PC-9 (cell line): Measurements from ENCODE around the gene GNRHR. TPM values are rescaled to one million over a fixed set of nuclear protein-coding genes. Genes with fewer than 3 reads are reported as not detected.

Experiments
- BruUV-seq: library from RNA; stranded (reverse); fragments of 400-500 nt; replicated peaks from 2 replicates; lab custom pipeline; 2021; lab: Mats Ljungman, UMichigan
- CTCF ChIA-PET: fragments of 300-600 bp; sonication (Branson Sonifier 250); formaldehyde crosslinking; loops from one replicate; lab custom pipeline; 2022; ENCODE audit warnings: antibody characterized with exemption; lab: Charles Lee
- POLR2A ChIA-PET: fragments of 300-600 bp; sonication (Branson Sonifier 250); formaldehyde crosslinking; loops from one replicate; lab custom pipeline; 2022; ENCODE audit warnings: antibody characterized with exemption; ENCODE audit not compliant: unreplicated experiment; lab: Charles Lee
- DNase-seq, 2 experiments: peaks; one replicate each; pipeline versions ENCODE4 v3.0.0 to v3.0.0-alpha.2; 2015 to 2022; ENCODE audit warnings: mixed read lengths in 1 of 2
- H2AFZ ChIP-seq: fragments of 200-600 bp; sonication (generic); 2 replicates; pipeline ENCODE4 v1.8.1; 2017; ENCODE audit warnings: antibody characterized with exemption
- H3F3A ChIP-seq: fragments of 200-600 bp; sonication (generic); 2 replicates; pipeline ENCODE4 v1.8.1; 2017; ENCODE audit warnings: antibody characterized with exemption, mild to moderate bottlenecking, low read depth; ENCODE audit not compliant: insufficient read depth
- H3K27ac ChIP-seq: fragments of 200-600 bp; sonication (generic); 2 replicates; pipeline ENCODE4 v1.6.1; 2016; ENCODE audit warnings: mixed run types
- H3K27me3 ChIP-seq: fragments of 200-600 bp; sonication (generic); 2 replicates; pipeline ENCODE4 v1.6.1; 2016; ENCODE audit warnings: low read depth, mixed run types; ENCODE audit not compliant: insufficient read depth
- H3K36me3 ChIP-seq: fragments of 200-600 bp; sonication (generic); 2 replicates; pipeline ENCODE4 v1.6.1; 2016; ENCODE audit warnings: low read depth, mixed run types
- H3K4me1 ChIP-seq: fragments of 200-600 bp; sonication (generic); replicated peaks from 2 replicates; pipeline ENCODE4 v1.6.1; 2016; ENCODE audit warnings: mixed run types; ENCODE audit not compliant: insufficient read depth
- H3K4me2 ChIP-seq: fragments of 200-600 bp; sonication (generic); 2 replicates; pipeline ENCODE4 v1.6.1; 2017; ENCODE audit warnings: mixed run types
- H3K4me3 ChIP-seq: fragments of 200-600 bp; sonication (generic); 2 replicates; pipeline ENCODE4 v1.6.1; 2016; ENCODE audit warnings: mixed run types
- H3K79me2 ChIP-seq: fragments of 200-600 bp; sonication (generic); 2 replicates; pipeline ENCODE4 v1.6.1; 2017; ENCODE audit warnings: low read depth, mixed run types
- H3K9me2 ChIP-seq: fragments of 200-600 bp; sonication (generic); 2 replicates; pipeline ENCODE4 v1.8.1; 2017; ENCODE audit warnings: mild to moderate bottlenecking; ENCODE audit not compliant: insufficient read depth
- H3K9me3 ChIP-seq: fragments of 200-600 bp; sonication (generic); 2 replicates; pipeline ENCODE4 v1.8.1; 2016; ENCODE audit warnings: low read depth; ENCODE audit not compliant: insufficient read depth
- H4K20me1 ChIP-seq: fragments of 200-600 bp; sonication (generic); 2 replicates; pipeline ENCODE4 v1.8.1; 2017; ENCODE audit not compliant: insufficient read depth
- EZH2 ChIP-seq: fragments of 200-600 bp; sonication (generic); IDR thresholded peaks from 2 replicates; pipeline ENCODE4 v1.8.0; 2017; ENCODE audit warnings: antibody characterized with exemption, low read depth
- intact Hi-C: fragments of 100-400 bp; cut with micrococcal nuclease; formaldehyde crosslinking; loops from one replicate; pipeline ENCODE4 v1.10.0; 2022; ENCODE audit not compliant: unreplicated experiment
- total RNA-seq: library from RNA; stranded (reverse); gene quantifications from 2 replicates; pipeline ENCODE4 v1.2.3, GENCODE V29; 2021
- TF ChIP-seq, protein P1 (sequence below): fragments of 200-600 bp; sonication (generic); conservative IDR thresholded peaks from 2 replicates; pipeline ENCODE4 v1.6.1; 2017; ENCODE audit warnings: mixed run types, antibody characterized with exemption, mild to moderate bottlenecking, moderate library complexity

The GNRHR gene
- total RNA-seq, 1 experiment from 2014 or later, result not detected

DNA sequence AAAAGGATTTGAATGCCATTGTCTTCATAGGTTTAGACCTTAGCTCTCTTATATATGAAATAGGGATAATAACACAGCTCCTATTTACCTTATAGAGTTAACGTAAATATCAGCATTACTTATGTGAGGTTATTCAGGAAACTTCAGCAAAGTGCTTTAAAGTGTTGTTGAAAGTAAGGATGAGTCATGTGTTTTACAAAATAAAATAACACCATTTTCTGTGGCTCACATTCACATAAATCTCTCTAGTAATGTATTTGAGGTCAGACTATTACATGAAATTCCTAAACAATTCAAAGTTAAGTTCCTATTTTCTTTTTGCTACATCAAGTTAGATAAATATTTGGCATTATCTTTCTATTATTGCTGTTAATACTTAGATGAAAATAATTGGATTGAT, 2.9 kb downstream of the GNRHR start:
- intact Hi-C loops, result no loop called here
- POLR2A ChIA-PET, result no interaction called here
- Histone ChIP-seq H3K27me3 (no peaks in the 10 kb centered on the region), H3K27ac (no peak overlapping the region), H2AFZ (no peak overlapping the region), H3K9me3 (no peaks in the 10 kb centered on the region), H3K4me1 (no peaks in the 10 kb centered on the region), H3K4me3 (no peak overlapping the region), H3K36me3 (no peaks in the 10 kb centered on the region), H3K4me2 (no peak overlapping the region), H3F3A (no peaks in the 10 kb centered on the region), H3K79me2 (no peaks in the 10 kb centered on the region), H4K20me1 (no peaks in the 10 kb centered on the region), H3K9me2 (no peaks in the 10 kb centered on the region)
- no peak for DNase-seq
- CTCF ChIA-PET, result no interaction called here
- no TSS peak for BruUV-seq
- TF ChIP-seq EZH2, result no peak

GRCh38 chr4:67750691-67751090, 3.5 kb downstream of the GNRHR start:
- no peak overlapping the region for H2AFZ ChIP-seq
- TF ChIP-seq, protein P1, sequence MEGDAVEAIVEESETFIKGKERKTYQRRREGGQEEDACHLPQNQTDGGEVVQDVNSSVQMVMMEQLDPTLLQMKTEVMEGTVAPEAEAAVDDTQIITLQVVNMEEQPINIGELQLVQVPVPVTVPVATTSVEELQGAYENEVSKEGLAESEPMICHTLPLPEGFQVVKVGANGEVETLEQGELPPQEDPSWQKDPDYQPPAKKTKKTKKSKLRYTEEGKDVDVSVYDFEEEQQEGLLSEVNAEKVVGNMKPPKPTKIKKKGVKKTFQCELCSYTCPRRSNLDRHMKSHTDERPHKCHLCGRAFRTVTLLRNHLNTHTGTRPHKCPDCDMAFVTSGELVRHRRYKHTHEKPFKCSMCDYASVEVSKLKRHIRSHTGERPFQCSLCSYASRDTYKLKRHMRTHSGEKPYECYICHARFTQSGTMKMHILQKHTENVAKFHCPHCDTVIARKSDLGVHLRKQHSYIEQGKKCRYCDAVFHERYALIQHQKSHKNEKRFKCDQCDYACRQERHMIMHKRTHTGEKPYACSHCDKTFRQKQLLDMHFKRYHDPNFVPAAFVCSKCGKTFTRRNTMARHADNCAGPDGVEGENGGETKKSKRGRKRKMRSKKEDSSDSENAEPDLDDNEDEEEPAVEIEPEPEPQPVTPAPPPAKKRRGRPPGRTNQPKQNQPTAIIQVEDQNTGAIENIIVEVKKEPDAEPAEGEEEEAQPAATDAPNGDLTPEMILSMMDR, result no peak
- no peak for TF ChIP-seq EZH2
- ChIA-PET POLR2A (no interaction called here), CTCF (no interaction called here)
- no TSS peak for BruUV-seq
- no peaks in the 10 kb centered on the region for H3K27me3 ChIP-seq
- H3K4me2 ChIP-seq, result no peak overlapping the region
- no peaks in the 10 kb centered on the region for H3K9me2 ChIP-seq
- H3F3A ChIP-seq, result no peaks in the 10 kb centered on the region
- no peak overlapping the region for H3K4me3 ChIP-seq
- H3K4me1 ChIP-seq, result no peaks in the 10 kb centered on the region
- no peaks in the 10 kb centered on the region for H4K20me1 ChIP-seq
- no peaks in the 10 kb centered on the region for H3K79me2 ChIP-seq
- no peaks in the 10 kb centered on the region for H3K9me3 ChIP-seq
- H3K36me3 ChIP-seq, result no peaks in the 10 kb centered on the region
- no peak overlapping the region for H3K27ac ChIP-seq
- DNase-seq, result no peak
- intact Hi-C loops, result no loop called here

- Histone ChIP-seq H3K9me3 (no peaks in the 10 kb centered on the region), H3K9me2 (no peaks in the 10 kb centered on the region), H3K79me2 (no peaks in the 10 kb centered on the region), H3K27ac (no peak overlapping the region), H2AFZ (no peak overlapping the region), H3K4me2 (no peak overlapping the region), H4K20me1 (no peaks in the 10 kb centered on the region), H3F3A (no peaks in the 10 kb centered on the region), H3K4me3 (no peak overlapping the region), H3K36me3 (no peaks in the 10 kb centered on the region), H3K27me3 (no peaks in the 10 kb centered on the region), H3K4me1 (no peaks in the 10 kb centered on the region)
- TF ChIP-seq EZH2, result no peak
- TF ChIP-seq, protein P1, result no peak
- DNase-seq, result no peak
- ChIA-PET POLR2A (no interaction called here), CTCF (no interaction called here)
- intact Hi-C loops, result no loop called here
- BruUV-seq, result no TSS peak
Measured at GRCh38 chr4:67749286-67749685, 4.9 kb downstream of the GNRHR start.
